ENCODE measurements around the gene FBXL20.

The FBXL20 gene

GRCh38 chr17:39209317-39210092 lies 191.9 kb downstream of the FBXL20 start:
- no peaks in the 10 kb centered on the region for H3K9me3 ChIP-seq (ENCODE audit: severe bottlenecking)
- peaks cover 7% of the 10 kb centered on the region for H3K36me3 ChIP-seq
- DNase-seq, result no peak
- no peak overlapping the region for H3K4me3 ChIP-seq (ENCODE audit: low read depth, low read length)
- no peak for TF ChIP-seq CTCF (IDR thresholded peaks at IDR 0.05; ENCODE audit: low read depth, low read length)
- no peak overlapping the region for H3K27ac ChIP-seq
- H3K27me3 ChIP-seq (ENCODE audit: insufficient read depth, low read depth, severe bottlenecking), result no peaks in the 10 kb centered on the region

GRCh38 chr17:39208893-39209292 lies 192.5 kb downstream of the FBXL20 start:
- DNase-seq, result peak; percentile 40
- H3K36me3 ChIP-seq, result peaks cover 13% of the 10 kb centered on the region
- no peaks in the 10 kb centered on the region for H3K9me3 ChIP-seq (ENCODE audit: severe bottlenecking)
- TF ChIP-seq CTCF (IDR thresholded peaks at IDR 0.05; ENCODE audit: low read depth, low read length), result no peak
- H3K27ac ChIP-seq, result no peak overlapping the region
- H3K4me3 ChIP-seq (ENCODE audit: low read depth, low read length), result no peak overlapping the region
- H3K27me3 ChIP-seq (ENCODE audit: insufficient read depth, low read depth, severe bottlenecking), result no peaks in the 10 kb centered on the region

- H3K4me3 ChIP-seq (ENCODE audit: low read depth, low read length), result no peak overlapping the region
- TF ChIP-seq CTCF (IDR thresholded peaks at IDR 0.05; ENCODE audit: low read depth, low read length), result no peak
- peaks cover 21% of the 10 kb centered on the region for H3K36me3 ChIP-seq
- no peak for DNase-seq
- no peaks in the 10 kb centered on the region for H3K27me3 ChIP-seq (ENCODE audit: insufficient read depth, low read depth, severe bottlenecking)
- H3K9me3 ChIP-seq (ENCODE audit: severe bottlenecking), result no peaks in the 10 kb centered on the region
- H3K27ac ChIP-seq, result no peak overlapping the region
These were observed 193.3 kb downstream of the FBXL20 start for GRCh38 chr17:39208136-39208535.

- no peaks in the 10 kb centered on the region for H3K27me3 ChIP-seq (ENCODE audit: insufficient read depth, low read depth, severe bottlenecking)
- H3K9me3 ChIP-seq (ENCODE audit: severe bottlenecking), result no peaks in the 10 kb centered on the region
- H3K36me3 ChIP-seq, result peaks cover 43% of the 10 kb centered on the region
- DNase-seq, result no peak
- no peak overlapping the region for H3K27ac ChIP-seq
- no peak for TF ChIP-seq CTCF (IDR thresholded peaks at IDR 0.05; ENCODE audit: low read depth, low read length)
- H3K4me3 ChIP-seq (ENCODE audit: low read depth, low read length), result no peak overlapping the region
These were observed 196.3 kb downstream of the FBXL20 start for GRCh38 chr17:39205112-39205526.

- no peaks in the 10 kb centered on the region for H3K27me3 ChIP-seq (ENCODE audit: insufficient read depth, low read depth, severe bottlenecking)
- TF ChIP-seq CTCF (IDR thresholded peaks at IDR 0.05; ENCODE audit: low read depth, low read length), result no peak
- H3K36me3 ChIP-seq, result peaks cover 43% of the 10 kb centered on the region
- no peak overlapping the region for H3K27ac ChIP-seq
- no peak for DNase-seq
- H3K4me3 ChIP-seq (ENCODE audit: low read depth, low read length), result no peak overlapping the region
- H3K9me3 ChIP-seq (ENCODE audit: severe bottlenecking), result no peaks in the 10 kb centered on the region
These were observed 197.2 kb downstream of the FBXL20 start for GRCh38 chr17:39204245-39204644.

Measured in WERI-Rb-1 (cell line).